NCI-H2081 (cell line): ENCODE results near the gene RNF40.

ENCODE experiments used
- DNase-seq, 2 experiments: peaks; one replicate each; lab custom pipeline; 2025; lab: John Stamatoyannopoulos, UW

RNF40 gene

DNA sequence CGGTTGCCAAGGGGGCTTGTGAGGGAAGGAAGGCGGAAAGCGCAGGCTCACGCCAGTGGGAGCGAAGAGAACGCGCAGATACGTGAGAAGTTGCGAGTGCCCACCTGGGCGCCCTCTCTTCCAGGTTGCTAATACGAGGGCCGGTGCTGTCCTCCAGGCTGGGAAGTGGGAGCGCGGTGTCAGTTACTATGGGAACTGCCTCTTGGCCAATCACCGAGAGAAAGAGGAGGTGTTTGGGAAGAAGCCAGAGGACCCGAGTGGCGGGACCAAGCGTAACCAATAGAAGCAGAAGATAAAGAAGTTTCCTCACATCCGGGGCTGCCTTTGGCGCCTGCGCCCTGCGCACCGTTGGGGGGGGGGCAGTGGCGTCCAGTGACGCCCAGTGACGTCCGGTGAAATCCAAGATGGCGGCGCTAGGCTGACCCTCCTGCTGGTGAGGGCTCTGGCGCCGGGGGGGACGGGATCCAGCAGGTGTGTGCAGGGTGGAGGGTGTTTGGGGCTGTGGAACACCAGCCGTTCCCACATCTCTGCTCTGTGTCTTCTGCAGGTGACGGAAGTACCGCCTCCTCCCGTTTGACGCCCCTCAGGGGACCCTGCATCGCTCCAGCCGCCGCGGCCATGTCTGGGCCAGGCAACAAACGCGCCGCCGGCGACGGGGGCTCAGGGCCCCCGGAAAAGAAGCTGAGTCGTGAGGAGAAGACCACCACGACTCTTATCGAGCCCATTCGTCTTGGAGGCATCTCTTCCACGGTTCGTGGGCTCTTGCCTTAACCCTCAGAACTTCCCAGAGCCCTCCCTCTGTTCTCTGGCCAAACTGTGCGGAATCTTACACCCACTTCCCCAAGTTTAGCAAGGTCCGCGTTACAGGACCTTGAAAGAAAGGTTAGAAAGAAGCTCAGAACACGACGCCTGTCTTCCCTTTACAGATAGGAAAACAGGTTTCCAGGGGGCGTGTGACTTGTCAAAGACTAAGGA, at the start of gene RNF40, which contains the start of gene CFAP119:
Gene RNF40, plus strand, starts transcription at position 395 of the 975 bp plus-strand sequence. Its CDS starts 224 bp downstream, at position 619.
Gene CFAP119, minus strand, starts transcription at position 135 of the 975 bp plus-strand sequence. CDS start 314 bp downstream, outside the sequence.
- peak; percentile 93 to 97 for DNase-seq

DNA sequence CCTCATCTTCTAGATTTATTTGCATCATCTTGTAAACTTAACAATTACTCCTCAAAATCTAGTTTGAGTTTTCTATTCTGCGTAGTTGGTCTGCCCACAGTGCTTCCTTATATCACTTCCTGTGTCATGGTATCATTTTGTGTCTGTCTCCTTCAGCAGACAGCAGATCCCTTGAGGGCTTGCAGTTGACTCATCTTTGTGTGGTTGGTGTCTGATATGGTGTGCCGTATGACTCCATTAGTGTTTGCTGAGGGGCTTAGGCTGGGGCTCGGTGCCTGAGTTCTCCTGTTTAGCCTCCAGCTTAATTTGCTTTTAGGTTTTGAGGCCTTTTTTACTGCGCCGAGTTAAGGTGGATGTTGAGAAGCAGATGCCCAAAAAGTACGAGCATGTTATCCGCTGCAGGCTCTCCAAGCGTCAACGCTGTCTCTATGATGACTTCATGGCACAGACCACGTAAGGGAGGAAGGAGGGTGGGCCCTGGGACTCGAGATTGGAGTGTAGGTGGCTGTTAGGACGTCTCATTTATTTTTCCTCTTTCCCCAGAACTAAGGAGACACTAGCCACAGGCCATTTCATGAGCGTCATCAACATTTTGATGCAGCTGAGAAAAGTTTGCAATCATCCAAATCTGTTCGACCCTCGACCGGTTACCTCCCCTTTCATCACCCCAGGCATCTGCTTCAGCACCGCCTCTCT, 46.2 kb upstream of the RNF40 start:
- no peak for DNase-seq

GRCh38 chr16:30720086-30720485, 42.0 kb upstream of the RNF40 start:
- DNase-seq = no peak

GRCh38 chr16:30720694-30721093, 41.4 kb upstream of the RNF40 start:
- no peak for DNase-seq

DNA sequence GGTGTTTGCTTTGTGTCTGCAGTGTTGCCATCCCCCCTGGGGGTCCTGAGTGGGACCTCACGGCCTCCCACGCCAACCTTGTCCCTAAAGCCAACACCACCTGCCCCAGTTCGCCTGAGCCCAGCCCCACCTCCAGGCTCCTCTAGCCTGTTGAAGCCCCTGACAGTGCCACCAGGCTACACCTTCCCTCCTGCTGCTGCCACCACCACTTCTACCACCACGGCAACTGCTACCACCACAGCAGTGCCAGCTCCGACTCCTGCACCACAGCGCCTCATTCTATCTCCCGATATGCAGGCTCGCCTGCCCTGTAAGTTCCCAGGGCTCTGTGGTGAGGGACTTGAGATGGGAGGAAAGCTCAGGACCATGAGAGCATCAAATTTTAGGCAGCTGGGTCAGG, 41.0 kb upstream of the RNF40 start:
- no peak for DNase-seq

DNA sequence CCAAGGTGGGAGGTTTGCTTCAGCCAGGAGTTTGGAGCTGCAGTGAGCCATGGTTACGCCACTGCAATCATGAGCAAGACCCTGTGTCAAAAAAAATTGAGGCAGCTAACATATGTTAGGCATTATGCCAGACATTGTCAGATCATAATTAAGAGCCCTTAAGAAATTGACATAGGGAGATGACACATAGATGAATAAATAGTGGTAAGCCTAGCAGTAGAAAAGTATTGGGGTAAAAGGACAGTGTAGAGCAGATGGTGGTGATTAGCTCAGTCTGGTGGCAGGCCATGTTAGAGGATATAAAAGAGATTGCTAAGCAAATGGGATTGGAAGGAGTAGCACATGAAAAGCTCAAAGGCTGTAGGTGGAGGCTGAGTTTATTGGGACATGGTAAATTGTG, 40.5 kb upstream of the RNF40 start:
- no peak for DNase-seq

DNA sequence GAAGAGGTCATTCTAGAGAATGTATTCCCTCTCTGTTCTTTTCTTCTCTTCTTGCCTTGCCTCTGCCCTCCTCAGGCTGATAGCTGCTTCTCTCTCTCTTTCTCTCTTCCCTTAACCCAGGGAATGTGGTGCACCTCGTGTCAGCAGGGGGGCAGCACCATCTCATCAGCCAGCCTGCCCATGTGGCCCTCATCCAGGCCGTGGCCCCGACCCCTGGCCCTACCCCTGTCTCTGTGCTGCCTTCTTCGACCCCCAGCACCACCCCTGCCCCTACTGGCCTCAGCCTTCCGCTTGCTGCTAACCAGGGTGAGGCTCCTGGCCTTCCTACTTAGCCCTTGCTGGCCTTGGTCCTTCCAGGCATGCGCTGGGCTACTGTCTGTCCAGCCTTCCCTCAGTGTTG, 39.7 kb upstream of the RNF40 start:
- no peak for DNase-seq

GRCh38 chr16:30722916-30723315, 39.2 kb upstream of the RNF40 start:
- DNase-seq = no peak

- DNase-seq = no peak
Observed at GRCh38 chr16:30723725-30724355, 38.3 kb upstream of the RNF40 start.

DNA sequence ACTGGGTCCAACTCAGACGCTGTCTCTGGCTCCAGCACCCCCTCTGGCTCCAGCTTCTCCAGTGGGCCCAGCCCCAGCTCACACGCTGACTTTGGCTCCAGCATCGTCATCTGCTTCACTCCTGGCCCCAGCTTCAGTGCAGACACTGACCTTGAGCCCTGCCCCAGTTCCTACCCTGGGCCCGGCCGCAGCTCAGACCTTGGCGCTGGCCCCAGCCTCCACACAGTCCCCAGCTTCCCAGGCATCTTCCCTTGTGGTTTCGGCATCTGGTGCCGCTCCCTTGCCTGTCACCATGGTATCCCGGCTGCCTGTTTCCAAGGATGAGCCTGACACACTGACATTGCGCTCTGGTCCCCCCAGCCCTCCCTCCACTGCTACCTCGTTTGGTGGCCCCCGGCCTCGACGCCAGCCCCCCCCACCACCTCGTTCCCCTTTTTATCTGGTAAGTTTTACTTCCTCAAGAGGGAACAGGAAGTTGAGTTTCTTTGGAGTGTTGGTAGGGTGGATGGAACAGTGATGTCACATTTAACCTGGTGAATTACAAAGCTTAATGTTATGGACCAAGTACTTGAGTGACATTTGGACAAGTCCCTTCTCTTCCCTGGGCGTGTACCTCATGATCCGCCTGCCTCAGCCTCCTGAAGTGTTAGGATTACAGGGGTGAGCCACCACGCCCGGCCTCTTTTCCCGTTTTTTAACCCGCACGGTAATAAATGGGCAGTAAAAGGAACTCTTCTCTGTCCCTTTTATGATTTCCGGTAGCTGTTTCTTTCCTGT, 37.3 kb upstream of the RNF40 start:
- DNase-seq = no peak

DNA sequence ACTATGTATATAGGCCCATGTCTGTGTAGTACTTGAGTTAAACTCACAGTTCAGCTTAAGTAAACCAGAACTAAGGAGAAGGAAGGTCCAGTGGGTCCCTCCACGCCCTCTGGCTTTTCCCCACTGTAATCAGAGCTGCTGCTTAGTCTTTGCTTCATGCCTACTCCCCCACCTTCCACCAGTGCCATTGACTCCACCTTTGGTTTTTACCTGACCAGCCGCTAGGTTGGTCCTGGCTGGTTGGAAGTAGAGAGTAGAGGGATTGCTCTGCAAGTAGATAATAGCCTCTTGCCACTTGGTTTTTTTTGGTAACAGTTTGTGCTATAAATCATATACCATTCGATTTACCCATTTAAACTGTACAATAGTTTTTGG, 36.7 kb upstream of the RNF40 start:
- no peak for DNase-seq

GRCh38 chr16:30728321-30728720, 33.8 kb upstream of the RNF40 start:
- DNase-seq = no peak

DNA sequence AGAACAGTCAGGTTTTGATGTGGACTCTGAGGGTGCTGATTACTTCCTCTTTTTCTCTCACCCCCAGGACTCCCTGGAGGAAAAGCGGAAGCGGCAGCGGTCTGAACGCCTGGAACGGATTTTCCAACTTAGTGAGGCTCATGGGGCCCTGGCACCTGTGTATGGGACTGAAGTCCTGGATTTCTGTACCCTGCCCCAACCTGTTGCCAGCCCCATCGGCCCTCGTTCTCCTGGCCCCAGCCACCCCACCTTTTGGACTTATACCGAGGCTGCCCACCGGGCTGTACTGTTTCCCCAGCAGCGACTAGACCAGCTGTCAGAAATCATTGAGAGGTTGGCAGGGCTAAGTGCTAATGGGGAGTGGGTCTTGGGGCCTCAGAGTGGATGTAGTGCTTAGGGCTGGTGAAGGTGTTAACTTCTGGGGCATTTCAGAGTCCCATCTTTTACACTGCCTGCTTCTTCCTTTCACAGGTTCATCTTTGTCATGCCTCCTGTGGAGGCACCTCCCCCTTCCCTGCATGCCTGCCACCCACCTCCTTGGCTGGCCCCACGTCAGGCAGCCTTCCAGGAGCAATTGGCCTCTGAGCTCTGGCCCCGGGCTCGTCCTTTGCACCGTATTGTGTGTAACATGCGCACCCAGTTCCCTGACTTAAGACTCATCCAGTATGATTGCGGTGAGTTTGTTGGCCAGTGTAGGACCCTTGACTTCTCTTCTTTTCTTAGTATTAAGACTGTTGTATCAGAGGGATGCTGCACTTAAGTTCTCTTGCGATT, 33.0 kb upstream of the RNF40 start:
- no peak for DNase-seq

- DNase-seq = no peak
Observed at GRCh38 chr16:30731411-30731810, 30.7 kb upstream of the RNF40 start.

DNA sequence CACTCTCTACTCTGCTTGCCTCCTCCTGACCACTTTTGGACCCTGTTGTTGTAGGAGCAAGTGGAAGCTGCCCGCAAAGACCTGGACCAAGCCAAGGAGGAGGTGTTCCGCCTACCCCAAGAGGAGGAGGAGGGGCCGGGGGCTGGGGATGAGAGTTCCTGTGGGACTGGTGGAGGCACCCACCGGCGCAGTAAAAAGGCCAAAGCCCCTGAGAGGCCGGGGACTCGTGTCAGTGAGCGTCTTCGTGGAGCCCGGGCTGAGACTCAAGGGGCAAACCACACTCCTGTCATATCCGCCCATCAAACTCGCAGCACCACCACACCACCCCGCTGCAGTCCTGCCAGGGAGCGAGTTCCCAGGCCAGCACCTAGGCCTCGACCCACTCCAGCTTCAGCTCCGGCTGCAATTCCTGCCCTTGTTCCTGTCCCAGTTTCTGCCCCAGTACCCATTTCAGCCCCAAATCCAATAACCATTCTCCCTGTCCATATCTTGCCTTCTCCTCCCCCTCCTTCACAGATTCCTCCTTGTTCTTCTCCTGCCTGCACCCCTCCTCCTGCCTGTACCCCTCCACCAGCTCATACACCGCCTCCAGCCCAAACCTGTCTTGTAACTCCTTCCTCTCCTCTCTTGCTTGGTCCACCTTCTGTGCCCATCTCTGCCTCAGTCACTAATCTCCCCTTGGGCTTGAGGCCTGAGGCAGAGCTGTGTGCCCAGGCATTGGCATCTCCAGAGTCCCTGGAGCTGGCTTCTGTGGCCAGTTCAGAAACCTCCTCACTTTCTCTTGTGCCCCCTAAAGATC, 24.9 kb upstream of the RNF40 start:
- no peak for DNase-seq

DNA sequence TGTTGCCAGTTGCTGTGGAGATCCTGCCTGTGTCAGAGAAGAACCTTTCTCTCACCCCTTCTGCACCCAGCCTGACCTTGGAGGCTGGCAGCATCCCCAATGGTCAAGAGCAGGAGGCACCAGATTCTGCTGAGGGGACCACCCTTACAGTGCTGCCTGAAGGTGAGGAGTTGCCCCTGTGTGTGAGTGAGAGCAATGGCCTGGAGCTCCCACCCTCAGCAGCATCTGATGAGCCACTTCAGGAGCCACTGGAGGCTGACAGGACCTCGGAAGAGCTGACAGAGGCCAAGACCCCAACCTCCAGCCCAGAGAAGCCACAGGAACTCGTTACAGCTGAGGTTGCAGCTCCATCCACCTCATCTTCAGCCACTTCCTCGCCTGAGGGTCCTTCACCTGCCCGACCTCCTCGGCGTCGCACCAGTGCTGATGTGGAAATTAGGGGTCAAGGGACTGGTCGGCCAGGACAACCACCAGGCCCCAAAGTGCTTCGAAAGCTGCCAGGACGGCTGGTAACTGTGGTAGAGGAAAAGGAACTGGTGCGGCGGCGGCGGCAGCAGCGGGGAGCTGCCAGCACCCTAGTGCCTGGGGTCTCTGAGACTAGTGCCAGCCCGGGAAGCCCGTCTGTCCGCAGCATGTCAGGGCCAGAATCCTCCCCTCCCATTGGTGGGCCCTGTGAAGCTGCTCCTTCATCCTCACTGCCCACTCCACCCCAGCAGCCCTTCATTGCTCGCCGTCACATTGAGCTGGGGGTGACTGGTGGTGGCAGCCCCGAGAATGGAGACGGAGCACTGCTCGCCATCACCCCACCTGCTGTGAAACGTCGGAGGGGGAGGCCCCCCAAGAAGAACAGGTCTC, 24.1 kb upstream of the RNF40 start:
- DNase-seq = no peak

GRCh38 chr16:30738984-30739951, 22.9 kb upstream of the RNF40 start:
- DNase-seq = no peak
